ENCODE data around the gene TMEM39A.

GRCh38 chr3:119417771-119418512 lies 45.5 kb downstream of the TMEM39A start:
- TF ChIP-seq EZH2 (IDR thresholded peaks at IDR 0.05; ENCODE audit: borderline replicate concordance, low read length) (no peak), CTCF (IDR thresholded peaks at IDR 0.05; ENCODE audit: low read length) (no peak)

Measured in OCI-LY1 (cell line).